Skin of body (tissue), 2 donors: ENCODE measurements around the gene NRL. TPM values are rescaled to one million over a fixed set of nuclear protein-coding genes. Genes with fewer than 3 reads are reported as not detected.

Experiments used
- small RNA-seq: library from RNA; depleted of rRNA; stranded (forward); fragments of <200 nt; gene quantifications from one replicate; pipeline ENCODE3, GENCODE V24; 2014; ENCODE audit warnings: low replicate concordance
- total RNA-seq: library from RNA; depleted of rRNA; stranded (reverse); fragments of >200 nt; gene quantifications from one replicate; pipeline ENCODE4 v1.2.3, GENCODE V29; 2014

NRL gene
- total RNA-seq, 1 donor from 2014 or later, result 0.69 TPM

Small RNA genes lying within 50 kb of the gene (small RNA-seq; reads per million reads assigned to genes)
- gene RNA5SP383, result 0.14 reads per million

Other genes starting within 250 kb of the NRL start
- gene DHRS4, start 161.2 kb downstream of the NRL start, total RNA-seq, result 23.5 TPM
- 8.7 TPM for gene DHRS4L2, start 126.0 kb downstream of the NRL start, total RNA-seq
- gene CARMIL3, start 62.9 kb downstream of the NRL start, total RNA-seq, result 0.69 TPM
- gene CPNE6, start 43.4 kb downstream of the NRL start, total RNA-seq, result 0.20 TPM
- 7.2 TPM for gene PCK2, start 20.6 kb downstream of the NRL start, total RNA-seq
- 45.2 TPM for gene DCAF11, start 172 bp downstream of the NRL start, total RNA-seq
- gene FITM1, start 15.7 kb upstream of the NRL start, total RNA-seq, result 13.0 TPM
- gene PSME1, start 21.2 kb upstream of the NRL start, total RNA-seq, result 59.7 TPM
- 6.8 TPM for gene EMC9, start 26.6 kb upstream of the NRL start, total RNA-seq
- gene PSME2, start 31.7 kb upstream of the NRL start, total RNA-seq, result 62.5 TPM
- 24.2 TPM for gene RNF31, start 32.5 kb upstream of the NRL start, total RNA-seq
- 43.4 TPM for gene IRF9, start 46.3 kb upstream of the NRL start, total RNA-seq
- 3.6 TPM for gene REC8, start 57.1 kb upstream of the NRL start, total RNA-seq
- 22.8 TPM for gene IPO4, start 73.9 kb upstream of the NRL start, total RNA-seq
- 22.4 TPM for gene TM9SF1, start 80.5 kb upstream of the NRL start, total RNA-seq
- not detected for gene TSSK4, start 90.7 kb upstream of the NRL start, total RNA-seq
- gene CHMP4A, start 98.5 kb upstream of the NRL start, total RNA-seq, result 30.1 TPM
- 9.5 TPM for gene MDP1, start 101.1 kb upstream of the NRL start, total RNA-seq
- gene NEDD8, start 117.4 kb upstream of the NRL start, total RNA-seq, result 73.5 TPM
- gene GMPR2, start 118.0 kb upstream of the NRL start, total RNA-seq, result 39.9 TPM
- gene TINF2, start 127.7 kb upstream of the NRL start, total RNA-seq, result 36.2 TPM
- gene TGM1, start 148.2 kb upstream of the NRL start, total RNA-seq, result 26.1 TPM
- gene RABGGTA, start 156.6 kb upstream of the NRL start, total RNA-seq, result 13.2 TPM
- 17.9 TPM for gene DHRS1, start 184.8 kb upstream of the NRL start, total RNA-seq
- 14.8 TPM for gene NOP9, start 184.9 kb upstream of the NRL start, total RNA-seq
- gene CIDEB, start 193.0 kb upstream of the NRL start, total RNA-seq, result 7.9 TPM
- gene LTB4R2, start 195.2 kb upstream of the NRL start, total RNA-seq, result 13.9 TPM
- gene LTB4R, start 196.6 kb upstream of the NRL start, total RNA-seq, result 8.6 TPM
- 9.6 TPM for gene ADCY4, start 220.1 kb upstream of the NRL start, total RNA-seq
- gene RIPK3, start 225.0 kb upstream of the NRL start, total RNA-seq, result 5.6 TPM